Ovary (tissue), 3 donors: ENCODE results near the gene NR1D1.

Source experiments
- EP300 ChIP-seq: sonication (generic); formaldehyde crosslinking; IDR thresholded peaks from one replicate; pipeline ENCODE4 v1.6.1; 2017; ENCODE audit warnings: antibody characterized with exemption
- TF ChIP-seq, protein P1 (sequence below), 3 donors: fragments of 450-650 bp in 2 of 3; fragments of 200-600 bp in 1 of 3; IDR thresholded peaks; one replicate each; pipeline versions ENCODE4 v1.5.1 to v1.8.0; 2016 to 2022; ENCODE audit warnings: antibody characterized with exemption in 3 of 3, mild to moderate bottlenecking in 1 of 3
- donor health status: DM: no; HTN: no; CAD: no.

DNA sequence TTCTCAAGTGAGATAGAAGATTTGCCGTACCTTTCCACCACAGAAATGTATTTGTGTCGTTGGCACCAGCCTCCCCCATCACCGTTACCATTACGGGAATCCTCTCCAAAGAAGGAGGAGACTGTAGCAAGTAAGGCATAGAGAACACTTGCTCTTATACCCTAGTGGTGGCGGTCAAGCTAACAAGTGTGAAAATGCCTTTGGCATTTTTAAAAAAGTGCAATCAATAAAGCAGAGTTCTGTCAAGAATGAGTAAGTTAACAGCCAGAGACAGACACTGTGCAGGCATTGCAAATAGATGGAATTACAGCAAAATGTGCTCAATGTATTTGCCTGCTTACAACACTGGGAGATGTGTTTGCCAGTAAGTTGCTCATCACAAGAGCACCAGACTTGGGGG, 29.1 kb upstream of the NR1D1 start:
- no peak for TF ChIP-seq EP300
- TF ChIP-seq, protein P1, sequence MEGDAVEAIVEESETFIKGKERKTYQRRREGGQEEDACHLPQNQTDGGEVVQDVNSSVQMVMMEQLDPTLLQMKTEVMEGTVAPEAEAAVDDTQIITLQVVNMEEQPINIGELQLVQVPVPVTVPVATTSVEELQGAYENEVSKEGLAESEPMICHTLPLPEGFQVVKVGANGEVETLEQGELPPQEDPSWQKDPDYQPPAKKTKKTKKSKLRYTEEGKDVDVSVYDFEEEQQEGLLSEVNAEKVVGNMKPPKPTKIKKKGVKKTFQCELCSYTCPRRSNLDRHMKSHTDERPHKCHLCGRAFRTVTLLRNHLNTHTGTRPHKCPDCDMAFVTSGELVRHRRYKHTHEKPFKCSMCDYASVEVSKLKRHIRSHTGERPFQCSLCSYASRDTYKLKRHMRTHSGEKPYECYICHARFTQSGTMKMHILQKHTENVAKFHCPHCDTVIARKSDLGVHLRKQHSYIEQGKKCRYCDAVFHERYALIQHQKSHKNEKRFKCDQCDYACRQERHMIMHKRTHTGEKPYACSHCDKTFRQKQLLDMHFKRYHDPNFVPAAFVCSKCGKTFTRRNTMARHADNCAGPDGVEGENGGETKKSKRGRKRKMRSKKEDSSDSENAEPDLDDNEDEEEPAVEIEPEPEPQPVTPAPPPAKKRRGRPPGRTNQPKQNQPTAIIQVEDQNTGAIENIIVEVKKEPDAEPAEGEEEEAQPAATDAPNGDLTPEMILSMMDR (IDR thresholded peaks at IDR 0.05): no peak
